GM19023 (cell line): ENCODE data around the gene KSR2.

Experiments used
- ATAC-seq: cut with Tn5 transposase; IDR thresholded peaks from one replicate; pipeline ENCODE4 v1.9.1; 2021; ENCODE audit warnings: mild to moderate bottlenecking, moderate library complexity; ENCODE audit not compliant: unreplicated experiment

The KSR2 gene

GRCh38 chr12:117508468-117508867 lies 460.3 kb downstream of the KSR2 start:
- no peak for ATAC-seq

- ATAC-seq = no peak
Measured at GRCh38 chr12:117507548-117507947, 461.2 kb downstream of the KSR2 start.

DNA sequence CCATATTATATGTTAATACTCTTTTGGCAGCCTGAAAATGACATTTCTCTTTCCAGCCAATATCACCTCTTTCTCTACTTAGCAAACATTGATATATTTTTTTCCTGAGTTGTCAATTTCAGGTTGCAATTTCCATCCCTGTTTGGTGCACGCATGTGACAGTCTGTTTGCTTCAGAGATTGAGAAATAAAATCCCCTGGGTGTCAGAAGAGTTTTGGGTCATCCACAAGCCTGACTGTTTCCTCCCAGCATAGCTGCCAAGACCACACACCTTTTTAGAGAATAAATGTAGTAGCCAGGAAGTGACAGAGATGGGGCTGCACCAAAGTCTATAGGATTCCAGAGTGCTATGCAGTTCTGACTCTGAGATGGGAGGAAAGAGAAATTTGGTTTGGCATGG lies 462.5 kb downstream of the KSR2 start:
- ATAC-seq = no peak

DNA sequence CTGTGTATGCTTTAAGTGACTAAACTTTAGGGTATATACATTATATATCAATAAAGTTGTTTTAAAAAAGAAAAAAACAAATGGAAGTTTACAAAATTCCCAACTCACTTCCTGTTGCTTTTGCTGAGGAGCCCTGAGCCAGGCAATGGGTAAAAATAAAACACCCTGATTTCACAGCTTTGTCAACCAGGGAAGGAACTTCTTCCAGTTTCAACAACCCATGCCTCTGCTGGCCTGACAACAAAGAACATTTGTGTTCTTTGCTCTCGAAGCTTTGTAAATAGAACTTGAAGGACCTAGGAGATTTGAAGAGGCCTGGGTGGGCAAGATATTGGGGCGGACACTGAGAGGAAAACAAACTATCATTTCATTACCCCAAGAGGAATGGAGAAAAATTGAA lies 466.2 kb downstream of the KSR2 start:
- no peak for ATAC-seq

- ATAC-seq = no peak
Measured at GRCh38 chr12:117502233-117502632, 466.6 kb downstream of the KSR2 start.

- no peak for ATAC-seq
Measured at GRCh38 chr12:117501076-117501869, 467.5 kb downstream of the KSR2 start.

GRCh38 chr12:117499759-117500485 lies 468.9 kb downstream of the KSR2 start:
- ATAC-seq = no peak

- ATAC-seq = no peak
Measured at GRCh38 chr12:117498880-117499279, 469.9 kb downstream of the KSR2 start.

DNA sequence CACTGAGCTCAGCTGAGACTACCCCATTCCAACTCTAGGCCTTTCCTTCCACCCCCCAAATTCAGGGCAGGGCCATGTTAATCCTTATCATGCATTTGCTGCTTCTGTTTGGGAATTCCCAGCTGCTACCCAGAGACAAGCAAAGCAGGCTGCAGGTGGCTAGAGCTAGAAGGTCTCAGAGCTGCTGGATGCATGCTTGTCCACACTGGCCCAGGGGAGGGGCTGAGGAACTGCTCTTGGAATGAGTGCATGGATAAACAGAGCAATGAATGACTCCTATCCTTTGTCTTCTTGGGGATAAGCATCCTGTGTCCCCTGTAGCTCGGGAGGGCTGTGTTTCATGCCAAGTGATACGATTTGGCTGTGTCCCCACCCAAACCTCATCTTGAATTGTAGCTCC lies 470.5 kb downstream of the KSR2 start:
- no peak for ATAC-seq

DNA sequence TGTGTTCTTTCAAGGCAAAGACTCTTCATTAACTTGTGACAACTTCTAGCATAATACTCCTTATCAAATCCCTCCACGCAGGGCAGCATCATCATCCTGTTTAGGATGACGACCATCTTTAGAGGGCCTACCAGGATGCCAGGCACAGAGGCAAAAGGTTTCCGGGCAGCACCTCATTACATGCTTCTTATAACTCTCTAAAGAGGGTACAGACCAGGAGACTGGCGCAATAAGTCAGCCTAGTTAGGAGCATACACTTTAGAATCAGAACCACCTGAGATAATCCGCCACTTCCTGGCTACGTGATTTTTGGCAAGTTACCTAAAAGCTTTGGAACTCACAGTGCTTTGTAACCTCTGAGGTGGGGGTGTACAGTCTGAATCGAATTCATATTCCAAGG lies 471.4 kb downstream of the KSR2 start:
- ATAC-seq = no peak

GRCh38 chr12:117494833-117495655 lies 473.7 kb downstream of the KSR2 start:
- no peak for ATAC-seq

DNA sequence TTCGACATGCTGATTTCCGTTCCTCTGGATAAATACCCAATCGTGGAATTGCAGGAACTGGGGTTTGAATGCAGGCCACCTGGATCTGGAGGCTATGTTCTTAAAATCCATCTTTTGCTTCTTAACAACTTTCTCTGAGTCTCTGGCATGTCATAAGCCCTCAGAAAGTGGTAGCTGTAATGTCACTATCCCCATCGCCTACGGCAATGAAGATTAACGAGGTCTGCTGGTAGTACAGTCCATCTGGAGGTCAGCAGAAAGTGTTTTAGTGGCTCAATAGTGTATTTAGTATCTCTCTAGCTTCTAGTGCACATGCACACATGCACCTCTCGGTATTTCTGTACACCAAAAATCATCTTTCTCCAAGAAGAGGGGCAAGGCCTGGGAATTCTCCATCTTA lies 477.1 kb downstream of the KSR2 start:
- no peak for ATAC-seq

- ATAC-seq = no peak
Measured at GRCh38 chr12:117490130-117490529, 478.7 kb downstream of the KSR2 start.

GRCh38 chr12:117489671-117490070 lies 479.1 kb downstream of the KSR2 start:
- no peak for ATAC-seq

DNA sequence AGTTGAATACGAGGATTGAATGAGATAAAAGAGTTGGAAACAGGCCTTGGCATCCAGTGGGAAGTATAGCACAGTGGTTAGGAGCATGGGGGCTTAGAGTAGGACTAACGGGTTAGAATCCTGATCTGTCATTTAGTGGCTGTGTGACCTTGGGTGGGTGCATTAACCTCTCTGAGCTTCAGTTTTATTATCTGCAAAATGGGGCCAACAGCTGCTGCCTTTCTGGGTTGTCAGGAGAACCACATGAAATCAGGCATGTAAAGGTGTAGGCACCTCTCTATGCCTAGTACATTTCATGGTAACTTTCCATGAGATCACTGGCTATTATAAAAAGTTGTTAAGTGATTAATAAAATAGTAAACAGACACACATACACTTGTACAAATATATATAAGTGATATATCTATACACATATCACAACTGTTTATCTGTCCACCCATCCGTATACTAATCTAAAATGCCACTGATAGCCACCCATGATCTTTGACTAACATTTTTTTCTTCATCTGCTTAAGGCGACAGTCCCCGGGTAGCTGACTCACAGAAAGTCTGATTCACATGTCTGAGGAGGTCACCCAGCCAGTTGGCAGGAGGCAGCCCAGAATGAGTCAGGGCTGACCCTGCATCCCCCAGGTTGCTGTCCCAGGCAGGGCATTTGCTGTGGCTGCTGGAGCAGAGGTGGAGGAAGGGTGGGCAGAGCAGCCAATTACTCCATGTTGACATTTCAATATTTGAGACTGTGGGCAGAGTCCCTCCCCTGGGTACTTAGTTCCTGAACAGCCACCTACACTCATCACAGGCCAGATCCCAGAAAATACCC lies 481.7 kb downstream of the KSR2 start:
- no peak for ATAC-seq

GRCh38 chr12:117485984-117486839 lies 482.6 kb downstream of the KSR2 start:
- ATAC-seq = no peak

GRCh38 chr12:117484901-117485300 lies 483.9 kb downstream of the KSR2 start:
- ATAC-seq = no peak

- ATAC-seq = no peak
Measured at GRCh38 chr12:117483501-117483900, 485.3 kb downstream of the KSR2 start.

GRCh38 chr12:117481470-117481869 lies 487.3 kb downstream of the KSR2 start:
- ATAC-seq = no peak

GRCh38 chr12:117476341-117476740 lies 492.4 kb downstream of the KSR2 start:
- no peak for ATAC-seq
